Ectodermal cell (in vitro differentiated cells): ENCODE results near the gene LACTBL1. TPM values are rescaled to one million over a fixed set of nuclear protein-coding genes. Genes with fewer than 3 reads are reported as not detected.
"Not testable (repeated sequence)": the region's sequence is repeated elsewhere in the genome, so short reads cannot be mapped to it uniquely, and the experiment has no call there.

Experiments
- H3K27ac ChIP-seq: 2 replicates; pipeline ENCODE4 v1.7.0; 2013; ENCODE audit warnings: mild to moderate bottlenecking, low read depth, low read length; ENCODE audit not compliant: insufficient read depth, poor library complexity, severe bottlenecking
- H3K27me3 ChIP-seq: 2 replicates; pipeline ENCODE4 v1.7.0; 2013; ENCODE audit warnings: mild to moderate bottlenecking, low read length; ENCODE audit not compliant: insufficient read depth, control insufficient read depth, poor library complexity, severe bottlenecking
- H3K36me3 ChIP-seq: one replicate; pipeline ENCODE4 v1.7.0; 2013; ENCODE audit warnings: low read length; ENCODE audit not compliant: control insufficient read depth, insufficient read depth
- H3K4me1 ChIP-seq: one replicate; pipeline ENCODE4 v1.7.0; 2013; ENCODE audit warnings: low read length; ENCODE audit not compliant: control insufficient read depth, insufficient read depth
- H3K4me3 ChIP-seq: 2 replicates; pipeline ENCODE4 v1.7.0; 2013; ENCODE audit warnings: low read depth, low read length, control low read depth; ENCODE audit not compliant: insufficient read depth
- H3K9me3 ChIP-seq: 2 replicates; pipeline ENCODE4 v1.7.0; 2013; ENCODE audit warnings: mild to moderate bottlenecking, low read length, moderate library complexity; ENCODE audit not compliant: control insufficient read depth
- WGBS, 2 experiments: methylation state at CpG; one replicate each; pipeline ENCODE4 v1.1.7; 2013; ENCODE audit warnings: missing lambda C conversion rate in 2 of 2; 5-methylcytosine and 5-hydroxymethylcytosine counted together
- polyA plus RNA-seq, 4 experiments: library from polyadenylated mRNA; stranded (reverse); fragments of 50-300 nt; gene quantifications; one replicate each; pipeline ENCODE4 v1.2.3, GENCODE V29; 2013

LACTBL1 gene
- not detected for polyA plus RNA-seq (2013, experiment 1 of 4)
- not detected for polyA plus RNA-seq (2013, experiment 2 of 4)
- polyA plus RNA-seq (2013, experiment 3 of 4), result not detected
- polyA plus RNA-seq (2013, experiment 4 of 4), result not detected

GRCh38 chr1:22972760-22973159 is at the start of gene LACTBL1:
TSS of gene LACTBL1 (minus strand) at chr1:22972866. CDS start at chr1:22972316, 550 bp downstream.
- Histone ChIP-seq H3K4me3 (no peak within 1 kb of the TSS), H3K27ac (no peak within 1 kb of the TSS), H3K27me3 (peaks cover 6% of the 10 kb centered on the region), H3K9me3 (no peaks in the 10 kb centered on the region), H3K4me1 (peaks cover 8% of the 10 kb centered on the region), H3K36me3 (no peaks in the 10 kb centered on the region)
- 73 to 88% methylated on average over 5 of the region's 5 CpGs for WGBS, 2 experiments

GRCh38 chr1:23021834-23022233 is 49.2 kb upstream of the LACTBL1 start:
- no peak overlapping the region for H3K4me3 ChIP-seq
- H3K36me3 ChIP-seq, result no peaks in the 10 kb centered on the region
- H3K27me3 ChIP-seq, result no peaks in the 10 kb centered on the region
- no peaks in the 10 kb centered on the region for H3K4me1 ChIP-seq
- WGBS, 2 experiments, result 83 to 95% methylated on average over 1 to 2 of the region's 2 CpGs
- H3K27ac ChIP-seq, result no peak overlapping the region
- H3K9me3 ChIP-seq, result peaks cover 5% of the 10 kb centered on the region

GRCh38 chr1:23020706-23021405 is 48.2 kb upstream of the LACTBL1 start:
- peak overlapping the region; percentile 91 for H3K27ac ChIP-seq

GRCh38 chr1:23019863-23020625 is 47.4 kb upstream of the LACTBL1 start:
- Histone ChIP-seq H3K9me3 (peaks cover 5% of the 10 kb centered on the region), H3K27me3 (no peaks in the 10 kb centered on the region), H3K36me3 (no peaks in the 10 kb centered on the region), H3K4me1 (no peaks in the 10 kb centered on the region), H3K4me3 (peak overlapping the region; percentile 84), H3K27ac (peak overlapping the region; percentile 91)
- 0% methylated on average over 41 to 42 of the region's 42 CpGs for WGBS, 2 experiments

More at GRCh38 chr1:23020706-23021405, 48.2 kb upstream of the LACTBL1 start:
- Histone ChIP-seq H3K4me3 (peak overlapping the region; percentile 84), H3K9me3 (peaks cover 5% of the 10 kb centered on the region), H3K4me1 (no peaks in the 10 kb centered on the region), H3K36me3 (no peaks in the 10 kb centered on the region), H3K27me3 (no peaks in the 10 kb centered on the region)
- WGBS, 2 experiments, result 43 to 56% methylated on average over 6 to 7 of the region's 7 CpGs

- Histone ChIP-seq H3K4me1 (no peaks in the 10 kb centered on the region), H3K9me3 (peaks cover 5% of the 10 kb centered on the region), H3K27me3 (no peaks in the 10 kb centered on the region), H3K36me3 (no peaks in the 10 kb centered on the region), H3K27ac (peak within 1 kb of the TSS; percentile 91), H3K4me3 (peak within 1 kb of the TSS; percentile 84)
- WGBS, 2 experiments, result 1 to 2% methylated on average over 85 of the region's 85 CpGs
These were observed 46.6 kb upstream of the LACTBL1 start, which contains the start of gene KDM1A for GRCh38 chr1:23019094-23019862. TSS of gene KDM1A (plus strand) at chr1:23019468. CDS start at chr1:23019597, 129 bp downstream.

- peaks cover 5% of the 10 kb centered on the region for H3K4me1 ChIP-seq
- H3K27me3 ChIP-seq, result no peaks in the 10 kb centered on the region
- WGBS, 2 experiments, result 82 to 83% methylated on average over 10 of the region's 10 CpGs
- peak overlapping the region; percentile 84 for H3K4me3 ChIP-seq
- H3K36me3 ChIP-seq, result no peaks in the 10 kb centered on the region
- H3K27ac ChIP-seq, result peak overlapping the region; percentile 91
- H3K9me3 ChIP-seq, result peaks cover 5% of the 10 kb centered on the region
These were observed 46.0 kb upstream of the LACTBL1 start for GRCh38 chr1:23018661-23019093.

GRCh38 chr1:23013657-23014056 is 41.0 kb upstream of the LACTBL1 start:
- Histone ChIP-seq H3K27ac (no peak overlapping the region), H3K4me3 (no peak overlapping the region), H3K27me3 (no peaks in the 10 kb centered on the region), H3K9me3 (no peaks in the 10 kb centered on the region), H3K36me3 (no peaks in the 10 kb centered on the region), H3K4me1 (peaks cover 8% of the 10 kb centered on the region)
- 73 to 74% methylated on average over 3 of the region's 3 CpGs for WGBS, 2 experiments

GRCh38 chr1:23010025-23010424 is 37.4 kb upstream of the LACTBL1 start:
- H3K27ac ChIP-seq, H3K4me3 ChIP-seq, H3K27me3 ChIP-seq, H3K36me3 ChIP-seq, H3K4me1 ChIP-seq, H3K9me3 ChIP-seq: not testable (repeated sequence)
- 88 to 89% methylated on average over 8 of the region's 8 CpGs for WGBS, 2 experiments

GRCh38 chr1:23008901-23009300 is 36.2 kb upstream of the LACTBL1 start:
- Histone ChIP-seq H3K27me3 (no peaks in the 10 kb centered on the region), H3K4me1 (peaks cover 5% of the 10 kb centered on the region), H3K36me3 (no peaks in the 10 kb centered on the region), H3K27ac (no peak overlapping the region), H3K4me3 (no peak overlapping the region), H3K9me3 (no peaks in the 10 kb centered on the region)
- WGBS, 2 experiments, result 93 to 97% methylated on average over 2 of the region's 2 CpGs
